PC-3 (cell line): ENCODE results near the gene STAT5A. TPM values are rescaled to one million over a fixed set of nuclear protein-coding genes. Genes with fewer than 3 reads are reported as not detected.

Source experiments
- ATAC-seq: fragments of 200-7000 bp; cut with Tn5 transposase; 2 replicates; pipeline ENCODE4 v1.9.1; 2020; ENCODE audit warnings: mild to moderate bottlenecking, moderate library complexity
- BruUV-seq: library from RNA; stranded (reverse); fragments of 400-500 nt; replicated peaks from 2 replicates; lab custom pipeline; 2021; lab: Mats Ljungman, UMichigan
- CTCF ChIA-PET: fragments of 300-600 bp; sonication (Branson Sonifier 250); formaldehyde crosslinking; loops from one replicate; lab custom pipeline; 2022; ENCODE audit warnings: antibody characterized with exemption; lab: Charles Lee
- POLR2A ChIA-PET: fragments of 300-600 bp; sonication (Branson Sonifier 250); formaldehyde crosslinking; loops from one replicate; lab custom pipeline; 2022; ENCODE audit warnings: antibody characterized with exemption; ENCODE audit not compliant: unreplicated experiment; lab: Charles Lee
- DNase-seq: peaks from one replicate; pipeline ENCODE4 v3.0.0-alpha.2; 2015
- H2AFZ ChIP-seq: fragments of 300-600 bp; sonication (generic); 2 replicates; pipeline ENCODE4 v1.6.0; 2016; ENCODE audit warnings: antibody characterized with exemption, low read length
- H3F3A ChIP-seq: fragments of 300-600 bp; sonication (generic); one replicate; pipeline ENCODE4 v1.6.0; 2017; ENCODE audit warnings: antibody characterized with exemption, low read length, control low read depth, mild to moderate bottlenecking; ENCODE audit not compliant: unreplicated experiment
- H3K27ac ChIP-seq: fragments of 300-600 bp; sonication (generic); 2 replicates; pipeline ENCODE4 v1.5.1; 2016; ENCODE audit warnings: mild to moderate bottlenecking, low read length
- H3K27me3 ChIP-seq: fragments of 300-600 bp; sonication (generic); 2 replicates; pipeline ENCODE4 v1.6.1; 2016; ENCODE audit warnings: low read length, mixed read lengths
- H3K36me3 ChIP-seq: fragments of 300-600 bp; sonication (generic); 2 replicates; pipeline ENCODE4 v1.6.1; 2016; ENCODE audit warnings: low read depth, mixed run types, low read length, mixed read lengths
- H3K4me1 ChIP-seq: fragments of 300-600 bp; sonication (generic); 2 replicates; pipeline ENCODE4 v1.5.1; 2016; ENCODE audit warnings: low read length; ENCODE audit not compliant: insufficient read depth
- H3K4me2 ChIP-seq: fragments of 300-600 bp; sonication (generic); 2 replicates; pipeline ENCODE4 v1.6.0; 2016; ENCODE audit warnings: low read length
- H3K4me3 ChIP-seq: fragments of 300-600 bp; sonication (generic); 2 replicates; pipeline ENCODE4 v1.5.1; 2016; ENCODE audit warnings: mild to moderate bottlenecking, low read length, mixed read lengths
- H3K79me2 ChIP-seq: fragments of 300-600 bp; sonication (generic); 2 replicates; pipeline ENCODE4 v1.6.1; 2017; ENCODE audit warnings: low read length, mixed read lengths
- H3K9ac ChIP-seq: fragments of 300-600 bp; sonication (generic); 2 replicates; pipeline ENCODE4 v1.6.0; 2016; ENCODE audit warnings: mild to moderate bottlenecking, low read length
- H3K9me2 ChIP-seq: fragments of 300-600 bp; sonication (generic); replicated peaks from 2 replicates; pipeline ENCODE4 v1.6.1; 2016; ENCODE audit warnings: mixed run types, low read length, mixed read lengths
- H3K9me3 ChIP-seq: fragments of 300-600 bp; sonication (generic); 2 replicates; pipeline ENCODE4 v1.6.1; 2016; ENCODE audit warnings: low read length, mixed read lengths
- H4K20me1 ChIP-seq: fragments of 300-600 bp; sonication (generic); 2 replicates; pipeline ENCODE4 v1.6.1; 2016; ENCODE audit warnings: low read length, mixed read lengths
- EZH2 ChIP-seq: fragments of 300-600 bp; sonication (generic); IDR thresholded peaks from one replicate; pipeline ENCODE4 v1.6.1; 2017; ENCODE audit warnings: antibody characterized with exemption, mild to moderate bottlenecking, low read length; ENCODE audit not compliant: unreplicated experiment
- EZH2phosphoT487 ChIP-seq: fragments of 300-600 bp; sonication (generic); IDR thresholded peaks from 2 replicates; pipeline ENCODE4 v1.6.1; 2018; ENCODE audit warnings: mild to moderate bottlenecking, antibody characterized with exemption, low read length, borderline replicate concordance
- intact Hi-C: fragments of 100-400 bp; cut with micrococcal nuclease; formaldehyde crosslinking; loops from 2 replicates; pipeline ENCODE4 v1.9.0; 2023
- total RNA-seq: library from RNA; depleted of rRNA; stranded (reverse); fragments of >200 nt; gene quantifications from 2 replicates; pipeline ENCODE4 v1.2.3, GENCODE V29; 2014
- TF ChIP-seq, protein P1 (sequence below): fragments of 300-600 bp; sonication (generic); conservative IDR thresholded peaks from 2 replicates; pipeline ENCODE4 v1.5.1; 2017; ENCODE audit warnings: antibody characterized with exemption, low read depth, mild to moderate bottlenecking, low read length

STAT5A gene
- total RNA-seq, 1 experiment from 2014 or later, result not detected

DNA sequence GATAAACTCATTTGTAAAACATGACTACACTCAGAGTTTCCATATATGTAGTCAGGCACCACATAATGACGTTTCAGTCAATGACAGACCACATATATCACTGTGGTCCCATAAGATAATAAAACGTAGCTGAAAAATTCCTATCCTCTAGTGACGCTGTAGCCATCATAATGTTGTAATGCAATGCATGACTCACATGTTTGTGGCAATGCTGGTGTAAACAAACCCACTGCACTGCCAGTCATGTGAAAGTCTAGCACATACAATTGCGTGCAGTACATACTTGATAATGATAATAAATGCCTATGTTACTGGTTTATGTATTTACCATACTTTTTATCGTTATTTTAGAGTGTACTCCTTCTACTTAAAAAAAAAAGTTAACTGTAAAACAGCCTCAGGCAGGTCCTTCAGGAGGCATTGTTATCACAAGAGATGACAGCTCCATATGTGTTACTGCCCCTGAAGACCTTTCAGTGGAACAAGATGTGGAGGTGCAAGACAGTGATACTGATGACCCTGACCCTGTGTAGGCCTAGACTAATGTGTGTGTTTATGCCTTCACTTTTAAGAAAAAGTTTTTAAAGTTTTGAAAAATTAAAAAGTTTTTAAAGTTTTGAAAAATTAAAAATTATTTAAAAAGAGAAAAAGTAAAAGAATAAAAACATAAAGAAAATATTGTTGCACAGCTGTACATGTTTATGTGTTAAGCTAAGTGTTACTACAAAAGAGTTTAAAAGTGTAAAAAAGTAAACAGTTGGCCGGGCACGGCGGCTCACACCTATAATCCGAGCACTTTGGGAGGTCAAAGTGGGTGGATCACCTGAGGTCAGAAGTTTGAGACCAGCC lies 21.2 kb upstream of the STAT5A start:
- H3K36me3 ChIP-seq, result no peaks in the 10 kb centered on the region
- no peaks in the 10 kb centered on the region for H3K9me2 ChIP-seq
- POLR2A ChIA-PET, result no interaction called here
- ATAC-seq (no peak), DNase-seq (no peak)
- no peaks in the 10 kb centered on the region for H4K20me1 ChIP-seq
- H3K4me2 ChIP-seq, result no peak overlapping the region
- H3K9ac ChIP-seq, result no peak overlapping the region
- no peaks in the 10 kb centered on the region for H3K9me3 ChIP-seq
- H3K27ac ChIP-seq, result no peak overlapping the region
- no peaks in the 10 kb centered on the region for H3K4me1 ChIP-seq
- H3K79me2 ChIP-seq, result no peaks in the 10 kb centered on the region
- no peak overlapping the region for H2AFZ ChIP-seq
- no peaks in the 10 kb centered on the region for H3F3A ChIP-seq
- no peak overlapping the region for H3K4me3 ChIP-seq
- TF ChIP-seq EZH2 (no peak), EZH2phosphoT487 (no peak)
- TF ChIP-seq, protein P1, sequence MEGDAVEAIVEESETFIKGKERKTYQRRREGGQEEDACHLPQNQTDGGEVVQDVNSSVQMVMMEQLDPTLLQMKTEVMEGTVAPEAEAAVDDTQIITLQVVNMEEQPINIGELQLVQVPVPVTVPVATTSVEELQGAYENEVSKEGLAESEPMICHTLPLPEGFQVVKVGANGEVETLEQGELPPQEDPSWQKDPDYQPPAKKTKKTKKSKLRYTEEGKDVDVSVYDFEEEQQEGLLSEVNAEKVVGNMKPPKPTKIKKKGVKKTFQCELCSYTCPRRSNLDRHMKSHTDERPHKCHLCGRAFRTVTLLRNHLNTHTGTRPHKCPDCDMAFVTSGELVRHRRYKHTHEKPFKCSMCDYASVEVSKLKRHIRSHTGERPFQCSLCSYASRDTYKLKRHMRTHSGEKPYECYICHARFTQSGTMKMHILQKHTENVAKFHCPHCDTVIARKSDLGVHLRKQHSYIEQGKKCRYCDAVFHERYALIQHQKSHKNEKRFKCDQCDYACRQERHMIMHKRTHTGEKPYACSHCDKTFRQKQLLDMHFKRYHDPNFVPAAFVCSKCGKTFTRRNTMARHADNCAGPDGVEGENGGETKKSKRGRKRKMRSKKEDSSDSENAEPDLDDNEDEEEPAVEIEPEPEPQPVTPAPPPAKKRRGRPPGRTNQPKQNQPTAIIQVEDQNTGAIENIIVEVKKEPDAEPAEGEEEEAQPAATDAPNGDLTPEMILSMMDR, result no peak
- CTCF ChIA-PET, result no interaction called here
- intact Hi-C loops, result no loop called here
- BruUV-seq, result no TSS peak
- no peaks in the 10 kb centered on the region for H3K27me3 ChIP-seq

DNA sequence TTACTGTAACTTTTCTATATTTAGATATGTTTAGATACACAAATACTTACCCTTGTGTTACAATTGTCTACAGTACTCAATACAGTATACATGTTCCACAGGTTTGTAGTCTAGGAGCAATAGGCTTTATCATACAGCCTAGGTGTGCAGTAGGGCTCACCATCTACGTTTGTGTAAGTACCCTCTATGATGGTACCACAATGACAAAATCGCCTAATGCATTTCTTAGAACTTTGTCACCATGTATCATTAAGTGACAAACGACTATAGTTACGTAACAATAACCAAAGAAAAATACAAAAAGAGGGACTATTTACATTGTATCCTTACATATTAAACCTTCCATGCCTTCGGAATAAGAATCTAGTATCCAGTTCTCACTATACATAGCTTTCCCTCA lies 20.1 kb upstream of the STAT5A start:
- H3K79me2 ChIP-seq, result no peaks in the 10 kb centered on the region
- H3K27ac ChIP-seq, result no peak overlapping the region
- H3K4me2 ChIP-seq, result no peak overlapping the region

More for the DNA sequence above, 20.1 kb upstream of the STAT5A start:
- no peaks in the 10 kb centered on the region for H4K20me1 ChIP-seq
- TF ChIP-seq, protein P1, result no peak
- TF ChIP-seq EZH2 (no peak), EZH2phosphoT487 (no peak)
- H3F3A ChIP-seq, result no peaks in the 10 kb centered on the region
- intact Hi-C loops, result no loop called here
- BruUV-seq, result no TSS peak
- no peaks in the 10 kb centered on the region for H3K9me2 ChIP-seq
- no peaks in the 10 kb centered on the region for H3K36me3 ChIP-seq
- H3K4me3 ChIP-seq, result no peak overlapping the region
- no peak overlapping the region for H3K9ac ChIP-seq
- DNase-seq (no peak), ATAC-seq (no peak)
- POLR2A ChIA-PET, result no interaction called here
- CTCF ChIA-PET, result no interaction called here
- H3K9me3 ChIP-seq, result no peaks in the 10 kb centered on the region
- no peaks in the 10 kb centered on the region for H3K27me3 ChIP-seq
- no peak overlapping the region for H2AFZ ChIP-seq
- H3K4me1 ChIP-seq, result no peaks in the 10 kb centered on the region
